ENCODE results near the gene BCAT1.
A peak's percentile ranks its signal among the peaks of the same experiment; 100 is the strongest.

The BCAT1 gene

GRCh38 chr12:24902511-24903328 is 46.2 kb downstream of the BCAT1 start:
- Mint-ChIP-seq H3K4me3 (peak overlapping the region; percentile 93), H3K36me3 (ENCODE audit: low read depth) (peaks cover 20% of the 10 kb centered on the region), H3K4me1 (ENCODE audit: low read depth) (peaks cover 51% of the 10 kb centered on the region), H3K27ac (peak overlapping the region; percentile 97), H3K9me3 (peaks cover 10% of the 10 kb centered on the region), H3K27me3 (peaks cover 30% of the 10 kb centered on the region)

GRCh38 chr12:24901576-24902461 is 47.1 kb downstream of the BCAT1 start:
- Mint-ChIP-seq H3K27ac (peak overlapping the region; percentile 97), H3K9me3 (peaks cover 10% of the 10 kb centered on the region), H3K4me1 (ENCODE audit: low read depth) (peaks cover 51% of the 10 kb centered on the region), H3K27me3 (peaks cover 30% of the 10 kb centered on the region), H3K4me3 (peak overlapping the region; percentile 93), H3K36me3 (ENCODE audit: low read depth) (peaks cover 21% of the 10 kb centered on the region)

DNA sequence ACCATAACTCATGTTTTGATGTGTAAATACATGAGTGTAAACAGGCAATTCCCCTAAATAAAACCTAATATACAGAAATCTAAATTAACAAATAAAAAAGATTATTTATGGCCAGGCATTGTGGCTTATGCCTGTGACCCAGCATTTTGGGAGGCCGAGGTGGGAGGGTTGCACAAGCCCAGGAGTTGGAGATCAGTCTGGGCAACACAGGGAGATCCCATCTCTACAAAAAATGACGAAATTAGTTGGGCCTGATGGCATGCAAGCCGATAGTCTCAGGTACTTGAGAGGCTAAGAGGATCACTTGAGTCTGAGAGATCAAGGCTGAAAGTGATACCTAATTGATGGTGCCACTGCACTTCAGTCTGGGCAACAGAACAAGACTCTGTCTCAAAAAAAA is 48.7 kb downstream of the BCAT1 start:
- peaks cover 34% of the 10 kb centered on the region for H3K27me3 Mint-ChIP-seq
- H3K27ac Mint-ChIP-seq: no peak overlapping the region

DNA sequence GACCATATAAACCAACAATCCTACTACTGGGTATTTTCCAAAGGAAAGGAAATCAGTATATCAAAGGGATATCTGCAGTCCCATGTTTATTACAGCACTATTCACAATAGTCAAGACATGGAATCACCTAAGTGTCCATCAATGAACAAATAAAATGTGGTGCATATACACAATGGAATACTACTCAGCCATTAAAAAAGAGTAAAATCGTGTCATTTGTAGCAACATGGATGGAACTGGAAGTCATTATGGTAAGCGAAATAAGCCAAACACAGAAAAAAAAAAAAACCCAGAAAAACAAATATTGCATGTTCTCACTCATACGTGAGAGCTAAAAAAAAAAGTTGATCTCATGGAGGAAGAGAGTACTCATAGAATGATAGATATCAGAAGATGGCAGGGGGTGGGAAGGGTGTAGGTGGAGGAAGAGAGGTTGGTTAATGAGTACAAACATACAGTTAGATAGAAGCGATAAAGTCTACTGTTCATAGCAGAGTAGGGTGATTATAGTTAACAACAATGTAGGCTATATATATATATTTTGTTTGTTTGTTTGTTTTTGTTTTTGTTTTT is 49.3 kb downstream of the BCAT1 start:
- H3K4me1 Mint-ChIP-seq (ENCODE audit: low read depth): peaks cover 51% of the 10 kb centered on the region
- H3K36me3 Mint-ChIP-seq (ENCODE audit: low read depth): peaks cover 23% of the 10 kb centered on the region
- H3K9me3 Mint-ChIP-seq: peaks cover 10% of the 10 kb centered on the region
- no peak overlapping the region for H3K27ac Mint-ChIP-seq
- H3K27me3 Mint-ChIP-seq: peaks cover 39% of the 10 kb centered on the region
- H3K4me3 Mint-ChIP-seq: peak overlapping the region; percentile 9

More for the DNA sequence above, 48.7 kb downstream of the BCAT1 start:
- Mint-ChIP-seq H3K4me1 (ENCODE audit: low read depth) (peaks cover 51% of the 10 kb centered on the region), H3K36me3 (ENCODE audit: low read depth) (peaks cover 21% of the 10 kb centered on the region), H3K4me3 (no peak overlapping the region), H3K9me3 (peaks cover 10% of the 10 kb centered on the region)

DNA sequence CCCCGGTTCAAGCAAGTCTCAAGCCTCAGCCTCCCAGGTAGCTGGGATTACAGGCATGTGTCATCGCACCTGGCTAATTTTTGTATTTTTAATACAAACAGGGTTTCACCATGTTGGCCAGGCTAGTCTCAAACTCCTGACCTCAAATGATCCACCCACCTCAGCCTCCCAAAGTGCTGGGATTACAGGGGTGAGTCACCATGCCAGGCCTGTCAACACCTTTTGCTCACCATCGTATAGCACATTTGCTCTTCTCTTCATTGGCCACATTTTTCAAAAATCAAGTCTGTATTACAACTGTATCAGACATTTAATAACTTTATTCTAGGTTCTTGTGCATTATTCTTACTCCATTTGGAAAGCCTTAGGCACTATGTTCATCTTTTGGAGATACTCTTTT is 50.3 kb downstream of the BCAT1 start:
- Mint-ChIP-seq H3K9me3 (peaks cover 10% of the 10 kb centered on the region), H3K4me3 (no peak overlapping the region), H3K27ac (no peak overlapping the region), H3K4me1 (ENCODE audit: low read depth) (peaks cover 45% of the 10 kb centered on the region), H3K27me3 (peaks cover 43% of the 10 kb centered on the region), H3K36me3 (ENCODE audit: low read depth) (peaks cover 23% of the 10 kb centered on the region)

GRCh38 chr12:24898185-24898584 is 50.7 kb downstream of the BCAT1 start:
- Mint-ChIP-seq H3K27me3 (peaks cover 40% of the 10 kb centered on the region), H3K9me3 (peaks cover 10% of the 10 kb centered on the region), H3K4me1 (ENCODE audit: low read depth) (peaks cover 41% of the 10 kb centered on the region), H3K36me3 (ENCODE audit: low read depth) (peaks cover 23% of the 10 kb centered on the region), H3K27ac (no peak overlapping the region), H3K4me3 (no peak overlapping the region)

DNA sequence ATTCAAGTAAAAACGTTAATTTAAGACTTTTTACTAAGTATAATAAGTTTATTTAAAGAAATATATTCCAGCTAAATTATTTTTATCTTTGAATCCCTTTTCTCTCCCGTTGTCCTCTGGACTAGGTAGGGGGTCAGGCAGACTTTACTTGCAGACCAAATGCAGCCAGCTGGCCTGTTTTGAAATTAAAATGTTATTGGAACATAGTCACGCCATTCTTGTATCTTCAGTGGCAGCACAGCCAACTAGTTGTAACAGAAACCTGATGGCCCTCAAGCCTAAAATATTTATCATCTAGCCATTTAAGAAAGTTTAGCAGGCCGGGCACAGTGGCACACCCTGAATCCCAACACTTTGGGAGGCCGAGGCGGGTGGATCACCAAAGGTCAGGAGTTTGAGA is 52.7 kb downstream of the BCAT1 start:
- H3K9me3 Mint-ChIP-seq: peaks cover 10% of the 10 kb centered on the region
- no peak overlapping the region for H3K4me3 Mint-ChIP-seq
- H3K27ac Mint-ChIP-seq: no peak overlapping the region
- H3K4me1 Mint-ChIP-seq (ENCODE audit: low read depth): peaks cover 23% of the 10 kb centered on the region
- peaks cover 31% of the 10 kb centered on the region for H3K27me3 Mint-ChIP-seq
- H3K36me3 Mint-ChIP-seq (ENCODE audit: low read depth): peaks cover 23% of the 10 kb centered on the region

GRCh38 chr12:24895612-24896011 is 53.3 kb downstream of the BCAT1 start:
- Mint-ChIP-seq H3K9me3 (peaks cover 10% of the 10 kb centered on the region), H3K4me1 (ENCODE audit: low read depth) (peaks cover 19% of the 10 kb centered on the region), H3K36me3 (ENCODE audit: low read depth) (peaks cover 23% of the 10 kb centered on the region), H3K4me3 (no peak overlapping the region), H3K27ac (no peak overlapping the region), H3K27me3 (peaks cover 28% of the 10 kb centered on the region)

DNA sequence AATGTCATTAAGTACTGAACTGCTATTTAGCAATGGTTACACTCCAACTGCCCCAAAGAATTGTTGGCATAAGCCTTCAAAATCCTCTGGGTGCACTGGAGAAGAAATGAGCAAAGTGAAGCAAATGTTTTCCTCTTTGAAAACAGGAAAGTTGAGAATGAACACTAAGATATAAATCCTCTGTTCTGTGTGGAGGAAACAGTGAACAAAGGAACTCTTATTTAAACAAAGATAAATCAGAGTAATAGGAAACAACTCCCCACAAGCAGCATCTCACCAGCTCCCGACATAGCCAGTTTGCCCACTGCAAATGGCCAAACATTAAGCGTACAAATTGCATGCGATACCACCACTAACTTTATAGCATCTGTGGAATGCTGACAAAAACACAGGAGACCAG is 54.0 kb downstream of the BCAT1 start:
- Mint-ChIP-seq H3K9me3 (peaks cover 10% of the 10 kb centered on the region), H3K27me3 (peaks cover 28% of the 10 kb centered on the region), H3K4me3 (no peak overlapping the region), H3K36me3 (ENCODE audit: low read depth) (peaks cover 23% of the 10 kb centered on the region), H3K4me1 (ENCODE audit: low read depth) (peaks cover 13% of the 10 kb centered on the region), H3K27ac (no peak overlapping the region)

DNA sequence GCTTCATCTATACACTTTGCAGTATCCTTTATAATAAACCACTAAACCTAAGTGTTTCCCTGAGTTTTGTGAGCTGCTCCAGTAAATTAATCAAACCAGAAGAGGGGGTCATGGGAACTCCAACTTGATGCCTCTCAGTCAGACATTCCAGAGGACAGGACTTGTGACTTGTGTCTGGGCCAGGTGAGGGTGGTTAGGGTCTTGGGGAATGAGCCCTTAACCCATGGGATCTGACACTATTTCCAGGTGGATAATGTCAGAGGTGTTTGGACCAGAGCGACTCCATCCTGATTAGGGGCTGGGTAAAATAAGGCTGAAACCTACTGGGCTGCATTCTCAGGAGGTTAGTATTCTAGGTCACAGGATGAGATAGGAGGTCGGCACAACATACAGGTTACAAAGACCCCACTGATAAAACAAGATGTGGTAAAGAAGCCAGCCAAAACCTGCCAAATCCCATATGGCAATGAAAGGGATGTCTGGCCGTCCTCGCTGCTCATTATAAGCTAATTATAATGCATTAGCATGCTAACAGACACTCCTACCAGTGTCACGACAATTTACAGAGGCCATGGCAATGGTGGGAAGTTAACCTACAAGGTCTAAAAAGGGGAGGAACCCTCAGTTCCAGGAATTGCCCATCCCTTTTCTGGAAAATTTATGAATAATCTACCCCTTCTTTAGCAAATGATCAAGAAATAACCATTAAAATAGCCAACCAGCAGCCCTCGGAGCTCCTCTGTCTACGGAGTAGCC is 58.7 kb downstream of the BCAT1 start:
- Mint-ChIP-seq H3K27ac (no peak overlapping the region), H3K9me3 (no peaks in the 10 kb centered on the region), H3K4me1 (ENCODE audit: low read depth) (no peaks in the 10 kb centered on the region), H3K36me3 (ENCODE audit: low read depth) (peaks cover 3% of the 10 kb centered on the region), H3K27me3 (peaks cover 12% of the 10 kb centered on the region), H3K4me3 (no peak overlapping the region)

DNA sequence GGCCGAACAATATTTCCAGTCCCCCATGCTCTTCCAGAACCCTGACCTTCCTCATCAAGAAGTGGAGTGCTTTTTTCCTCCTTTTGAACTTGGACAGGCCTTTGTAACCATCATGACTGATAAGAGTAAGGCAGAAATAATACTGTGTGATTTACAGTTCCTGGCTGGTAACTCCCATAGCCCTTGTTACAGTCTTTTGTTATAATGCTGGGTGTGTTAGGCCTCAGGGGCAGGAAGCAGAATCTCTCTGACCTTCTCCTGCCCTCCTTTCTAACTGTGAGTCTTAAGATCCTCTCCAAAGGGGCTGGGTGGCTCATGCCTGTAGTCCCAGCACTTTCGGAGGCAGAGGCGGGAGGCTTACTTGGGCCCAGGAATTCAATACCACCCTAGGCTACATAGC is 59.5 kb downstream of the BCAT1 start:
- Mint-ChIP-seq H3K4me1 (ENCODE audit: low read depth) (no peaks in the 10 kb centered on the region), H3K27me3 (peaks cover 4% of the 10 kb centered on the region), H3K9me3 (no peaks in the 10 kb centered on the region), H3K36me3 (ENCODE audit: low read depth) (no peaks in the 10 kb centered on the region), H3K27ac (no peak overlapping the region), H3K4me3 (no peak overlapping the region)

DNA sequence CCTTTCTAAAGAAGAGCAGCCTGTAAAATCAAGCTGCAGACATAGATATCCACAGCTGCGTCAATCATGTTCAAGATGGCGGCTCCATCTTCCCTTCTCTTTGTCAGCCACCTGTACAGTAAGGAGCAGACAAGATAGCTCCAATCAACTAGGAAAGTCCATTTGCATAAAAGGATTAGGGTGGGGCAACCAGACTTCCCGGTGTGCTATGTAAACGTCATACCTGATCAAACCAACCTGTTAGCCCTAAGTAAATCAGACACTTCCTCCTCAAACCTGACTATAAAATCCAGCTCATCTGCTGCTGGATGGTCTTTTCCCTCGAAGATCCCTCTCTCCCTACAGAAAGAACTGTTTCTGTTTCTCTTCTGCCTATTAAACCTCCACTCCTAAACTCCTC is 60.1 kb downstream of the BCAT1 start:
- H3K4me1 Mint-ChIP-seq (ENCODE audit: low read depth): no peaks in the 10 kb centered on the region
- no peak overlapping the region for H3K27ac Mint-ChIP-seq
- H3K27me3 Mint-ChIP-seq: no peaks in the 10 kb centered on the region
- H3K9me3 Mint-ChIP-seq: no peaks in the 10 kb centered on the region
- no peaks in the 10 kb centered on the region for H3K36me3 Mint-ChIP-seq (ENCODE audit: low read depth)
- no peak overlapping the region for H3K4me3 Mint-ChIP-seq

DNA sequence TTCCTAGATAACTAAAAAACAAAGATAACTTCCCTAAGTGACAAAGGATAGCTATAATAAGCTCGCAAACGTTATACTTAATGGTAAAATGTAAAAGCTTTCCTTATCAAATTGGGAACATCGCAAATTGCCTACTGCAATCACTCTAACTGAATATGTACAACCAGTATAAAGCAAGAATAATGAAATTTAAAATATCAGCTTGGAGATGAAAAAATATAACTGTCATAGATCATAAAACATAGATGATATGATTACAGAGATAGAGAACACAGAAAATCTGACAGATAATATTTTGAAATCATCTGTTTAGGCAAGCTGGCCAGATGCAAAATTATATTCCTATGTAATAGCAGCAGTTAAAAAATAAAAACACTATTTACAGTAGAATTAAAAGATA is 64.0 kb downstream of the BCAT1 start:
- Mint-ChIP-seq H3K4me3 (no peak overlapping the region), H3K9me3 (no peaks in the 10 kb centered on the region), H3K4me1 (ENCODE audit: low read depth) (no peaks in the 10 kb centered on the region), H3K27me3 (no peaks in the 10 kb centered on the region), H3K27ac (no peak overlapping the region), H3K36me3 (ENCODE audit: low read depth) (no peaks in the 10 kb centered on the region)

DNA sequence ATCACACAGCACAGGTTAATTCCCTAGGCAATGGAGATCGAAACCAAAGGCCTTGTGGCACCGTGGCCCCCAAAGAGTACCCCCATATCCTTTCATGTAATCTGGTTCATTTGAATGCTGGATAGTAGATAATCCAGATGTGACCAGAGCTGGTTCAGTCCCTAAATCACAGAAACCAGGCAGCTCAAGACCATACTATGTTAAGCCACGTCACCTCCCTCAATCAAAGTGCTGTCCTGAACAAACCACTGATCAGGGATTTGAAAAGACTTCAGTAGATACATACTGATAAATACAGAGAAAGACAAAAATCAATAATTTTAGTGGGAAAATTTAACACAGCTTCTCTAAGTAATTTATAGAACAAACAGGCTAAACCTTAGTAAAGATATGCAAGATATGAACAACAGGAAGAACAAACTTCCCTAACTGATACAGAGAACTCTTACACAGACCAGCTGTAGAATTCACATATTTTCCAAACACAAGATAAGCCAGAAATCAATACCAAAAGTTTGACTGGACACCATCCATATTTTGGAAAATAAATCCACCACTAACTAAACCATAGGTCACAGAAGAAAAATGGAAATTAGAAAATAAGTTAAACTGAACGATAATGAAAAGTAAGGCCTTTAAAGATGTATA is 67.1 kb downstream of the BCAT1 start:
- no peak overlapping the region for H3K27ac Mint-ChIP-seq
- H3K36me3 Mint-ChIP-seq (ENCODE audit: low read depth): peaks cover 8% of the 10 kb centered on the region
- H3K27me3 Mint-ChIP-seq: no peaks in the 10 kb centered on the region
- H3K4me3 Mint-ChIP-seq: no peak overlapping the region
- no peaks in the 10 kb centered on the region for H3K4me1 Mint-ChIP-seq (ENCODE audit: low read depth)
- H3K9me3 Mint-ChIP-seq: no peaks in the 10 kb centered on the region
